T follicular helper cell (primary cell): Measurements from ENCODE around the gene STAMBP.
"Not testable (repeated sequence)": the region's sequence is repeated elsewhere in the genome, so short reads cannot be mapped to it uniquely, and the experiment has no call there.

Source experiments
- DNase-seq: peaks from one replicate; pipeline ENCODE4 v3.0.0-alpha.2; 2020; ENCODE audit warnings: low read depth
- total RNA-seq, 2 experiments: gene quantifications; one replicate each; lab custom pipeline; 2026; lab: John Stamatoyannopoulos, UW

STAMBP gene
- 42.7 to 53.7 reads per million in 2 experiments for total RNA-seq

- DNase-seq, result peak; percentile 88
Observed at GRCh38 chr2:73828818-73829570, at the start of gene STAMBP. Gene STAMBP (plus strand): TSS chr2:73828961. CDS start chr2:73830857, 1,896 bp downstream.

- DNase-seq, result peak; percentile 94
Observed at GRCh38 chr2:73779467-73780236, 49.1 kb upstream of the STAMBP start, which contains the start of gene DUSP11. Gene DUSP11 (minus strand): TSS chr2:73780103. CDS start chr2:73779974, 129 bp downstream.

- no peak for DNase-seq
Observed at GRCh38 chr2:73780237-73780582, 48.6 kb upstream of the STAMBP start.

- not testable (repeated sequence) for DNase-seq
Observed at GRCh38 chr2:73783402-73783801, 45.4 kb upstream of the STAMBP start.

GRCh38 chr2:73783883-73784282 lies 44.9 kb upstream of the STAMBP start, which contains the start of gene C2orf78:
Gene C2orf78 (plus strand): TSS chr2:73784183. CDS start chr2:73784310, 127 bp downstream.
- DNase-seq, result not testable (repeated sequence)

- DNase-seq, result no peak
Observed at GRCh38 chr2:73811878-73812277, 16.9 kb upstream of the STAMBP start.

GRCh38 chr2:73812635-73813034 lies 16.1 kb upstream of the STAMBP start:
- DNase-seq, result no peak

- DNase-seq, result no peak
Observed at GRCh38 chr2:73818296-73818695, 10.5 kb upstream of the STAMBP start.

GRCh38 chr2:73821227-73821626 lies 7.5 kb upstream of the STAMBP start:
- DNase-seq, result no peak

GRCh38 chr2:73821669-73822068 lies 7.1 kb upstream of the STAMBP start:
- no peak for DNase-seq

- DNase-seq, result no peak
Observed at GRCh38 chr2:73822276-73822675, 6.5 kb upstream of the STAMBP start.

GRCh38 chr2:73822991-73823390 lies 5.8 kb upstream of the STAMBP start:
- DNase-seq, result no peak

GRCh38 chr2:73823416-73823815 lies 5.3 kb upstream of the STAMBP start:
- DNase-seq, result no peak

GRCh38 chr2:73823916-73824523 lies 4.7 kb upstream of the STAMBP start:
- DNase-seq, result no peak

GRCh38 chr2:73825408-73825807 lies 3.4 kb upstream of the STAMBP start:
- DNase-seq, result no peak

GRCh38 chr2:73827018-73827417 lies 1.7 kb upstream of the STAMBP start:
- no peak for DNase-seq

- DNase-seq, result no peak
Observed at GRCh38 chr2:73827660-73828388, 937 bp upstream of the STAMBP start.

- no peak for DNase-seq
Observed at GRCh38 chr2:73828389-73828817, 358 bp upstream of the STAMBP start.

- DNase-seq, result no peak
Observed at GRCh38 chr2:73830871-73831401, 2.2 kb downstream of the STAMBP start.

GRCh38 chr2:73832930-73833329 lies 4.2 kb downstream of the STAMBP start:
- DNase-seq, result no peak

GRCh38 chr2:73836141-73836943 lies 7.6 kb downstream of the STAMBP start:
- no peak for DNase-seq
